Measurements from ENCODE around the gene FSTL5. TPM values are rescaled to one million over a fixed set of nuclear protein-coding genes. Genes with fewer than 3 reads are reported as not detected.

Gene FSTL5
- polyA plus RNA-seq, 3 donors = not detected

GRCh38 chr4:161404346-161405110 is 759.3 kb downstream of the FSTL5 start:
- no peak overlapping the region for H3K4me2 ChIP-seq (replicated peaks; ENCODE audit: extremely low read depth, low read length, poor library complexity, severe bottlenecking)
- Mint-ChIP-seq H3K4me1 (no peaks in the 10 kb centered on the region), H3K4me3 (no peak overlapping the region), H3K36me3 (no peaks in the 10 kb centered on the region), H3K27ac (no peak overlapping the region), H3K9me3 (peaks cover 0 to 10% (median 5%) of the 10 kb centered on the region in 7 donors), H3K27me3 (ENCODE audit: low read depth in 3 of 3) (peaks cover 0 to 2% (median 0%) of the 10 kb centered on the region in 3 donors)
- no peak for TF ChIP-seq CTCF (IDR thresholded peaks at IDR 0.05)
- WGBS (ENCODE audit: insufficient coverage) = no CpG with 5 or more reads among the region's 9 CpGs
- no peaks in the 10 kb centered on the region for H3K79me2 ChIP-seq (ENCODE audit: insufficient read depth, low read length)
- H3K27ac ChIP-seq (ENCODE audit: low read depth in 1 of 2, low read length in 2 of 2) = no peak overlapping the region
- H4K20me1 ChIP-seq (ENCODE audit: insufficient read depth, low read length) = no peaks in the 10 kb centered on the region
- no peak overlapping the region for H3K9ac ChIP-seq (ENCODE audit: insufficient read depth, low read length, poor library complexity, severe bottlenecking)
- peaks cover 0 to 8% of the 10 kb centered on the region in 2 donors for H3K9me3 ChIP-seq (replicated peaks in 1 of 2; ENCODE audit: control insufficient read depth in 1 of 2, insufficient read depth in 1 of 2, low read length in 2 of 2)
- H2AFZ ChIP-seq (ENCODE audit: insufficient read depth, low read depth, low read length, poor library complexity, severe bottlenecking) = no peak overlapping the region
- no peaks in the 10 kb centered on the region for H3K4me1 ChIP-seq (ENCODE audit: control insufficient read depth in 1 of 2, insufficient read depth in 2 of 2, low read length in 2 of 2)
- intact Hi-C loops (cut with micrococcal nuclease) = no loop called here
- H3K27me3 ChIP-seq (ENCODE audit: control insufficient read depth in 2 of 2, insufficient read depth in 2 of 2, low read length in 2 of 2) = no peaks in the 10 kb centered on the region
- DNase-seq = no peak
- no peak overlapping the region for H3K4me3 ChIP-seq (replicated peaks in 1 of 3; ENCODE audit: low read depth in 2 of 3, low read length in 3 of 3)
- no peaks in the 10 kb centered on the region for H3K36me3 ChIP-seq (replicated peaks in 1 of 2; ENCODE audit: control insufficient read depth in 1 of 2, insufficient read depth in 2 of 2, low read length in 2 of 2)

GRCh38 chr4:161403781-161404180 is 760.0 kb downstream of the FSTL5 start:
- H3K27ac ChIP-seq (ENCODE audit: low read depth in 1 of 2, low read length in 2 of 2) = no peak overlapping the region
- H3K4me3 ChIP-seq (replicated peaks in 1 of 3; ENCODE audit: low read depth in 2 of 3, low read length in 3 of 3) = no peak overlapping the region
- no peak overlapping the region for H3K9ac ChIP-seq (ENCODE audit: insufficient read depth, low read length, poor library complexity, severe bottlenecking)
- DNase-seq = no peak
- Mint-ChIP-seq H3K36me3 (no peaks in the 10 kb centered on the region), H3K4me1 (no peaks in the 10 kb centered on the region), H3K9me3 (peaks cover 0 to 9% (median 3%) of the 10 kb centered on the region in 7 donors), H3K27ac (no peak overlapping the region), H3K27me3 (ENCODE audit: low read depth in 3 of 3) (peaks cover 0 to 2% (median 0%) of the 10 kb centered on the region in 3 donors), H3K4me3 (no peak overlapping the region)
- no peaks in the 10 kb centered on the region for H3K79me2 ChIP-seq (ENCODE audit: insufficient read depth, low read length)
- H3K27me3 ChIP-seq (ENCODE audit: control insufficient read depth in 2 of 2, insufficient read depth in 2 of 2, low read length in 2 of 2) = no peaks in the 10 kb centered on the region
- H3K4me2 ChIP-seq (replicated peaks; ENCODE audit: extremely low read depth, low read length, poor library complexity, severe bottlenecking) = no peak overlapping the region
- H3K9me3 ChIP-seq (replicated peaks in 1 of 2; ENCODE audit: control insufficient read depth in 1 of 2, insufficient read depth in 1 of 2, low read length in 2 of 2) = peaks cover 0 to 8% of the 10 kb centered on the region in 2 donors
- H3K4me1 ChIP-seq (ENCODE audit: control insufficient read depth in 1 of 2, insufficient read depth in 2 of 2, low read length in 2 of 2) = no peaks in the 10 kb centered on the region
- no peaks in the 10 kb centered on the region for H4K20me1 ChIP-seq (ENCODE audit: insufficient read depth, low read length)
- intact Hi-C loops (cut with micrococcal nuclease) = no loop called here
- WGBS (ENCODE audit: insufficient coverage) = 83% methylated on average over 1 of the region's 3 CpGs
- no peaks in the 10 kb centered on the region for H3K36me3 ChIP-seq (replicated peaks in 1 of 2; ENCODE audit: control insufficient read depth in 1 of 2, insufficient read depth in 2 of 2, low read length in 2 of 2)
- TF ChIP-seq CTCF (IDR thresholded peaks at IDR 0.05) = no peak
- H2AFZ ChIP-seq (ENCODE audit: insufficient read depth, low read depth, low read length, poor library complexity, severe bottlenecking) = no peak overlapping the region
